ENCODE measurements around the gene ZNF836.

DNA sequence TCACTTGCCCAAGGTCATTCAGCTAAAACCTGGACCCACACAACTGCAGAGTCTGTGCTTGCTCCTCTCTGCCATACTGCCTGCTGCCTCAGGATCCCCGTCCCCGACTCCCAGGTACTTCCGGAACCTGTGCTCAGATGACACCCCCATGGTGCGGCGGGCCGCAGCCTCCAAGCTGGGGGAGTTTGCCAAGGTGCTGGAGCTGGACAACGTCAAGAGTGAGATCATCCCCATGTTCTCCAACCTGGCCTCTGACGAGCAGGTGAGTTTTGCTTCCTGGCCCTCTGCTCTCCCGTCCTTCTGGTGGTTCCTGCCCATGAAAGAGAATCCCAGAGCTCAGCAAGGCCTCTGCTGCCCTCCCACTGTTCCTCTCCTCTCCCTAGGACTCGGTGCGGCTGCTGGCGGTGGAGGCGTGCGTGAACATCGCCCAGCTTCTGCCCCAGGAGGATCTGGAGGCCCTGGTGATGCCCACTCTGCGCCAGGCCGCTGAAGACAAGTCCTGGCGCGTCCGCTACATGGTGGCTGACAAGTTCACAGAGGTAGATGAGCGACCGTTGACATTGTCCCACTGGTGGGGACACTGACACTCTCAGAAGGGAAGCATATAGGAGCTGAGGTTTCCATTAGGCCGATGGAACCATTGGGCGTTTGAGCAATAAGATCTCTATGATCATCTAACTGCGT lies 41.3 kb upstream of the ZNF836 start:
- TF ChIP-seq CTCF (IDR thresholded peaks at IDR 0.05): no peak
- no peak for TF ChIP-seq POLR2A (IDR thresholded peaks at IDR 0.05)
- TF ChIP-seq POLR2AphosphoS5 (IDR thresholded peaks at IDR 0.05): no peak
- TF ChIP-seq EP300 (IDR thresholded peaks at IDR 0.05; ENCODE audit: low read depth): no peak

Data from transverse colon (tissue), 4 donors.